ENCODE results near the gene NKPD1. TPM values are rescaled to one million over a fixed set of nuclear protein-coding genes. Genes with fewer than 3 reads are reported as not detected.

The NKPD1 gene
- total RNA-seq, 2 donors from 2014 or later = 0.16 to 0.22 TPM

DNA sequence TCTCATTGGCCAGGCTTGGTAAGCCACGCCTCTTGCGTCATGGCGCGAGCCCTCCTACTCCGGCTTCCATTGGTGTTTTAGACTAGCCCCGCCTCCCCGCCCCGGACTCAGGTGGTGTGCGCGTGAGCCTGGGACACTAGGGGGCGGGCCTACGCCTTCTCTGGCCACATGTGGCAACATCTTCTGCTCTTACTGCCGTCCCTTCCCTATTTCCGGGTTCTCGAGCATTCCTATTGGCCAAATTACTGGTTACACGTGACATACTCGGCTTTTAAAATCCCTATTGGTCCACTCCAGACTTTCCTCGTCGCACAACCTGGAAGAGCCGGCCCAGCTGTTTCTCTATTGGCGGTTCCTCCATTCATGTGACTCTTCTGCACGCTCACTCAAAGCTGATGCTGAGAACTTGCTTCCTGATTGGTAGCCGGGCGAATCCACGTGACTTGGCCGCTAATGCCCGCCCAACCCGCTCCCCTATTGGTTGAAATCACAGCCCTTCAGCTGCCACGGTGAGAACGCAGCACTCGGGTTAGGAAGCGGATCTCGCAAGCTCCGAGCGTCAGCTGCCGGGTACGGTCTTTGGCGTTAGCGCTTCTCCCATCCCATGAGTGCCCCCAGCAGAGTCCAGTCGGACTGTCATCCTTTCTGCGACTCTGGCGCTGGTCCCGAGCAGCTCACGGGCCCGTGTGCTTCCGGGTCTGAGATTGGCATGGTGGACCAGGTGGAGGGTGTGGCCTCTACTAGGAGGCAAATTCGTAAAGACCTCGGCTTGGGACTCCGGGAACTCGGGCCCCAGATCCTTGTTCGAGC lies 17.7 kb upstream of the NKPD1 start, which contains the start of gene BLOC1S3:
Gene BLOC1S3 (plus strand): TSS at position 523 of the 810 bp plus-strand sequence. CDS start 513 bp downstream, outside the sequence.
- Histone ChIP-seq H3K4me1 (peaks cover 0 to 30% of the 10 kb centered on the region in 2 donors), H3K4me3 (peak within 1 kb of the TSS; percentile 76 to 87), H3K9me3 (no peaks in the 10 kb centered on the region), H3K27me3 (no peaks in the 10 kb centered on the region), H3K27ac (peak within 1 kb of the TSS; percentile 93 to 95), H3K36me3 (no peaks in the 10 kb centered on the region)
- peak; percentile 100 for DNase-seq (ENCODE audit: low spot score)
- TF ChIP-seq, protein P1, sequence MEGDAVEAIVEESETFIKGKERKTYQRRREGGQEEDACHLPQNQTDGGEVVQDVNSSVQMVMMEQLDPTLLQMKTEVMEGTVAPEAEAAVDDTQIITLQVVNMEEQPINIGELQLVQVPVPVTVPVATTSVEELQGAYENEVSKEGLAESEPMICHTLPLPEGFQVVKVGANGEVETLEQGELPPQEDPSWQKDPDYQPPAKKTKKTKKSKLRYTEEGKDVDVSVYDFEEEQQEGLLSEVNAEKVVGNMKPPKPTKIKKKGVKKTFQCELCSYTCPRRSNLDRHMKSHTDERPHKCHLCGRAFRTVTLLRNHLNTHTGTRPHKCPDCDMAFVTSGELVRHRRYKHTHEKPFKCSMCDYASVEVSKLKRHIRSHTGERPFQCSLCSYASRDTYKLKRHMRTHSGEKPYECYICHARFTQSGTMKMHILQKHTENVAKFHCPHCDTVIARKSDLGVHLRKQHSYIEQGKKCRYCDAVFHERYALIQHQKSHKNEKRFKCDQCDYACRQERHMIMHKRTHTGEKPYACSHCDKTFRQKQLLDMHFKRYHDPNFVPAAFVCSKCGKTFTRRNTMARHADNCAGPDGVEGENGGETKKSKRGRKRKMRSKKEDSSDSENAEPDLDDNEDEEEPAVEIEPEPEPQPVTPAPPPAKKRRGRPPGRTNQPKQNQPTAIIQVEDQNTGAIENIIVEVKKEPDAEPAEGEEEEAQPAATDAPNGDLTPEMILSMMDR (IDR thresholded peaks at IDR 0.05) = peak in 1 of 2 donors; percentile 48

DNA sequence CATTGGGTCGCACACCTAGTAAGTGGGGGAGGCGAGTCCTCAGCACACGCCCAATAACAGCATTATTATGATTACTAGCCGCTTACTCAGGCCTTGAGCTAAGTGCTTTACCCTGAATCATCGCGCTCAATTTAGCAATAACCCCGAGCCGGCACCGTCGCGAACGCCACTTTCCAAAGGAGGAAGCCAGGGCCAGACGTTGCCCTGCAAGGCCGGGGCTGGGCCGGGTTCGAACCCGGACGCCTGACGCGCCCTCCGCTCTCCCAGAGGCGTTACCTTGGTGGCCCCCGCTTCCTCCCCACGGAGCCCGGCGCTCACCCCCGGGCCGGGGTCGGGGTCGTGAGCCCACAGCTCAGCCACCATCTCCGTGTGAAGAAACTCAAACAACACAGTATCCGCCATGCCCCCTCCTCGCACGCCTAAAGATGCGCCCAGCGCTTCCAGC lies 17.1 kb upstream of the NKPD1 start, which contains the start of gene TRAPPC6A:
Gene TRAPPC6A (minus strand): TSS at position 421 of the 445 bp plus-strand sequence. CDS start 19 bp downstream, at position 402.
- H3K27ac ChIP-seq = peak within 1 kb of the TSS; percentile 93 to 95
- H3K9me3 ChIP-seq = no peaks in the 10 kb centered on the region
- H3K36me3 ChIP-seq = no peaks in the 10 kb centered on the region
- H3K4me3 ChIP-seq = peak within 1 kb of the TSS; percentile 76 to 87
- TF ChIP-seq, protein P1 (IDR thresholded peaks at IDR 0.05) = no peak
- DNase-seq (ENCODE audit: low spot score) = no peak
- no peaks in the 10 kb centered on the region for H3K27me3 ChIP-seq
- peaks cover 0 to 30% of the 10 kb centered on the region in 2 donors for H3K4me1 ChIP-seq

DNA sequence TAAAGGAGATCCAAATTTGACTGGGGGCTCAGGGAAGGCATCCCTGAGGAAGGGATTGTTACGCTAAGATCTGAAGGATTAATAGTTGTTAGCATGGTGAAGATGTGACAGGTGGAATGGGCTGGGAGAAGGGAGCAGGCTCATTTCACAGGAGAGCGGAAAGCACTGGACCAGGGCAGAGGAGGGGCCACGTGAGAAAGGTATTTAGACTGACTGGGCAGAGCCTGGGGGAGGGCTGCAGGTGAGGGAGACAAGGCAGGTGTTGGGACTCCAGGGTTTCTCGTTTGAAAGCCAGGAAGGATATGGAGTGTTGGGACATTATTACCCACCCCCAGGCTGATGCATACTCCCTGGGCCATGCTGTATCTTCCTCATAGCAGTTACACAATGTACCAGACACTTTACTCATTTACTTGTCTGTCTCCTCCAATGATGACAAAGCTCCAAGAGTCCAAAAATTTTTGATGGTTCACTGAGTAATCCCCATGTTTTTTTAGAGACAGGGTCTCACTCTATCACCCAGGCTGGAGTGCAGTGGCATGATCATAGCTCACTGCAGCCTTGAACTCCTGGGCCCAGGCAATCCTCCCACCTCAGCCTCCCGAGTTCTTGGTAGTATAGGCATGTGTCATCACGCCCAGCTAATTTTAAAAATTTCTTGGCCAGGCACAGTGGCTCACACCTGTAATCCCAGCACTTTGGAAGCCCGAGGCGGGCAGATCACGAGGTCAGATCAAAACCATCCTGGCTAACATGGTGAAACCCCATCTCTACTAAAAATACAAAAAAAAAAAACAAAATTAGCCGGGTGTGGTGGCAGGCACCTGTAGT lies 14.9 kb upstream of the NKPD1 start:
- H3K4me1 ChIP-seq = peaks cover 0 to 29% of the 10 kb centered on the region in 2 donors
- TF ChIP-seq, protein P1 (IDR thresholded peaks at IDR 0.05) = no peak
- no peak for DNase-seq (ENCODE audit: low spot score)

GRCh38 chr19:45173816-45174215 lies 13.0 kb upstream of the NKPD1 start:
- peaks cover 0 to 19% of the 10 kb centered on the region in 2 donors for H3K4me1 ChIP-seq
- H3K27me3 ChIP-seq = no peaks in the 10 kb centered on the region
- TF ChIP-seq, protein P1 (IDR thresholded peaks at IDR 0.05) = no peak
- no peaks in the 10 kb centered on the region for H3K36me3 ChIP-seq
- no peaks in the 10 kb centered on the region for H3K9me3 ChIP-seq
- DNase-seq (ENCODE audit: low spot score) = no peak
- no peak overlapping the region for H3K4me3 ChIP-seq
- no peak overlapping the region for H3K27ac ChIP-seq

More for the DNA sequence above, 14.9 kb upstream of the NKPD1 start:
- Histone ChIP-seq H3K27ac (no peak overlapping the region), H3K27me3 (no peaks in the 10 kb centered on the region), H3K9me3 (no peaks in the 10 kb centered on the region), H3K4me3 (no peak overlapping the region), H3K36me3 (no peaks in the 10 kb centered on the region)

DNA sequence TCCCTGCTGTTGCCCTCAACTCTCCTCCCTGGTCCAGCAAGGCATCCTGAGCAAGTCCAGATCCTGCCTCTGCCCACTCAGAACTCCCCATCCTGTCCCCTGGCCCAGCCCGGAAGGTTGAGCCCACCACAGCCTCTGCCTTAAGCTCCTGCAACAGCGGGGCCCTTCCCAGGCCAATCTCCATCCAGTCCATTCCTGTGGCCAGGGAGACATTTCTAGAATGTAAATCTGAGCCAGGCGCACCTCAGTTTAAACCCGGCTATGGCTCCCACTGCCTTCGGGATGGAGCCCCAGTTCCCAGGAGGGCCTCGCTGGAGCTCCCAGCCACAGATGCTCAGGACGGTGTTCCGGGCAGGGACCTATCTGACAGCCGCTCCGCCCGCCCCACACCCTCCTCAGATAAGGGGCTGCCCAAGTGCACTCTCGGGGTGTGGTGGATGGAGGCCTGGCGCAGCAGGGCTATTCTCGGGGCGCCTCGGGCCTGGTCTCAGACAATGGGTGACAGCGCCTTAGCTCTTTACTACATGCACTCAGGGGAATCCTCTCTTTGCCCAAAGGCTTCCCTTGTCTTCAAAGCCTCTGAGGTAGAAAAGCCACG lies 11.9 kb upstream of the NKPD1 start:
- Histone ChIP-seq H3K36me3 (no peaks in the 10 kb centered on the region), H3K27ac (peak overlapping the region in 1 of 2 donors; percentile 35), H3K4me1 (peaks cover 0 to 19% of the 10 kb centered on the region in 2 donors), H3K27me3 (no peaks in the 10 kb centered on the region), H3K9me3 (no peaks in the 10 kb centered on the region), H3K4me3 (no peak overlapping the region)
- DNase-seq (ENCODE audit: low spot score) = no peak
- TF ChIP-seq, protein P1 (IDR thresholded peaks at IDR 0.05) = no peak

Data from right atrium auricular region (tissue), 2 donors.